SU-DHL-6 (cell line): ENCODE measurements around the gene MBP.

Experiments
- CTCF ChIP-seq: fragments of 200-600 bp; sonication (generic); IDR thresholded peaks from one replicate; pipeline ENCODE4 v1.5.1; 2017; ENCODE audit warnings: antibody characterized with exemption, mild to moderate bottlenecking, low read length, moderate library complexity; ENCODE audit not compliant: insufficient read depth, poor library complexity, severe bottlenecking
- EZH2phosphoT487 ChIP-seq: fragments of 200-600 bp; sonication (generic), shearing (Covaris generic); conservative IDR thresholded peaks from 2 replicates; pipeline ENCODE4 v1.6.1; 2018; ENCODE audit warnings: mild to moderate bottlenecking, antibody characterized with exemption, low read length, moderate library complexity, mixed read lengths

GRCh38 chr18:77114415-77115191, 18.0 kb downstream of the MBP start:
- TF ChIP-seq CTCF, result no peak
- TF ChIP-seq EZH2phosphoT487, result no peak
